Measurements from ENCODE around the gene DNAJC15.
"Not testable (repeated sequence)": the region's sequence is repeated elsewhere in the genome, so short reads cannot be mapped to it uniquely, and the experiment has no call there.

The DNAJC15 gene

GRCh38 chr13:43005460-43006236, 17.7 kb upstream of the DNAJC15 start:
- DNase-seq: no peak

DNA sequence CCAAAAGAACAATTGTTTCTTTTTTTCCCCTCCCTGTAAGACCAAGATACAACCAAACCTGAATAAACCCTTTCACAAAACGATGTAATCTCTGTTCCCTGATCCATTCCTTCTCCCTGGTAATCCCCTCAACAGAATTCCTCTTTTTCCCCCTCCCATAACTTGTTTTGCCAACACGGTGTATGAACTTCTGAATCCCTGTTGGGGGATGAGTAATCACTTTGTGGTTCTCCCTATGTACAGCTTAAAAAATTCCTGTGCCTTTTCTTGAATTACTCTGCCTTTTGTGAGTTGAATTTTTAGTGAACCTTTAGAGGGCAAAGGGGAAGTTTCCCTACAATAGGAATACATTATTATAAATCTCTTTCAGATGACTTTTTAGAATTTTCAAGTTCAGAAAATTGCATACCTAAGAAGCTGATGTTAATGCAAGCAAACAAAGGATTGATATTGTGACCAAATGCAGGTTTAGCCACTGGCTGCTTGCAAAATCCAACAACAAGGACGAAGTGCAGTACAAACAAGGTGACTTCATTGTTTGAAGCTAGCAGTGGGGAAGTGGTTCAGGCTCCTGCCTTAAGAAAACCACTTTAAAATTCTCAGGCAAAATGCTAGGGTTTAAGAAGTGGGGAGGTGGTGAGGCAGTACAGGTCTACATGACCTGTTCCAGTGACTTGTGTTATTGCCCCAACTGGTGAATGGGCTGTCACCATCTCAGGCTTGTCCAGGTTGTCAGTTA, 16.3 kb upstream of the DNAJC15 start:
- DNase-seq: no peak

GRCh38 chr13:43008596-43008995, 14.8 kb upstream of the DNAJC15 start:
- no peak for DNase-seq

GRCh38 chr13:43009506-43009905, 13.9 kb upstream of the DNAJC15 start:
- DNase-seq: no peak

- no peak for DNase-seq
Measured at GRCh38 chr13:43014162-43014561, 9.2 kb upstream of the DNAJC15 start.

GRCh38 chr13:43016226-43016625, 7.2 kb upstream of the DNAJC15 start:
- DNase-seq: no peak

GRCh38 chr13:43019811-43020210, 3.6 kb upstream of the DNAJC15 start:
- DNase-seq: no peak

- DNase-seq: no peak
Measured at GRCh38 chr13:43020794-43021193, 2.6 kb upstream of the DNAJC15 start.

- no peak for DNase-seq
Measured at GRCh38 chr13:43021926-43022670, 1.3 kb upstream of the DNAJC15 start.

GRCh38 chr13:43022934-43023288, 475 bp upstream of the DNAJC15 start:
- no peak for DNase-seq

DNA sequence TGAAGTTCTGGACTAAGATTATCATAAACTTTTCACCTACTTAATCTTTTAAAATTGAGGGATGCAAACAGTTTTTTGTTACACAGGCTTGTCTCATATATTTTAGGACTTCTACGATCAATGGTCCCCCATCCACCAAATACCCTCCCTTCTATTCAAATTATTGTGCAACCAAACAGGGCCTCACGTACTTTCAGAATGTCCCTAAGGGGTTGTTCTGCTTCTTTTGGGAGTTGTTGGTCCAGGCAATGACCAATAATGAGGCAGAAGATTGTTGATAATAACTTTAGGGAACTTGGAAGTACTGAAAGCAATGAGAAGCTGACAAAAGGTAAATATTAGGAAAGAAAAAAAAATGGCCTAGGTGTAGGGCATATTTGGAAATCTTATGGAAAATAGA, 2.9 kb downstream of the DNAJC15 start:
- DNase-seq: no peak

- DNase-seq: no peak
Measured at GRCh38 chr13:43030548-43030947, 7.2 kb downstream of the DNAJC15 start.

DNA sequence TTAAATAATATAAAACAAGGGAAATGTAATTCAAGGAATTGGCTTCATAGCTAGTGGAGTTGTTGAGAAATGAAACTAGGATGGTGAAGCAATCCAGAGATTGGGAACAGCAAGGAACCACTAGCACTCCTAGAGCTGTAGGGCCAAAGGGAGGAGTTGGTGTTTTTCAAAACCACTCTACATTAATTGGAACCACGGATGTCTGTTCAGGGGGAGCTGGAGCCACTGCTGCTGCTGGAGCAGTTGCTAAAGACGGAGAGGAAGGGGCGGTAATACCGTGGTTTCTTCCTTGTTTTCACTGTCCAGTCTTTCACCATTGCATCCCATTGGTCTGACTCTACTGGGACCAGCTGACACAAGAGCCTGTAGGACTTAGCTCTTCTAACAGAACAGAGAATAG, 8.5 kb downstream of the DNAJC15 start:
- DNase-seq: no peak

DNA sequence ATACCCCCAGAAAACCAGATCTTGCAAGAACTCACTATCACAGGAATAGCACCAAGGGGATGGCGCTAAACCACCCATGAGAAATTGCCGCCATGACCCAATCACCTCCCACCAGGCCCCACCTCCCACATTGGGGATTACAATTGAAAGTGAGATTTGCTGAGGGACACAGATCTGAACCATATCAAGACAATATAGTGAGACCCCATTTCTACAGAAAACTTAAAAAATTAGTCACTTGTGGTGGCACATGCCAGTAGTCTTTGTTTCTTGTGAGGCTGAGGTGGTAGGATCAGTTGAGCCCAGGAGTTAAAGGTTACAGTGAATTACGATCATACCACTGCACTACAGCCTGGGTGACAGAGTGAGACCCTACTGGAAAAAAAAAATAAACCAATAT, 9.7 kb downstream of the DNAJC15 start:
- DNase-seq: no peak

DNA sequence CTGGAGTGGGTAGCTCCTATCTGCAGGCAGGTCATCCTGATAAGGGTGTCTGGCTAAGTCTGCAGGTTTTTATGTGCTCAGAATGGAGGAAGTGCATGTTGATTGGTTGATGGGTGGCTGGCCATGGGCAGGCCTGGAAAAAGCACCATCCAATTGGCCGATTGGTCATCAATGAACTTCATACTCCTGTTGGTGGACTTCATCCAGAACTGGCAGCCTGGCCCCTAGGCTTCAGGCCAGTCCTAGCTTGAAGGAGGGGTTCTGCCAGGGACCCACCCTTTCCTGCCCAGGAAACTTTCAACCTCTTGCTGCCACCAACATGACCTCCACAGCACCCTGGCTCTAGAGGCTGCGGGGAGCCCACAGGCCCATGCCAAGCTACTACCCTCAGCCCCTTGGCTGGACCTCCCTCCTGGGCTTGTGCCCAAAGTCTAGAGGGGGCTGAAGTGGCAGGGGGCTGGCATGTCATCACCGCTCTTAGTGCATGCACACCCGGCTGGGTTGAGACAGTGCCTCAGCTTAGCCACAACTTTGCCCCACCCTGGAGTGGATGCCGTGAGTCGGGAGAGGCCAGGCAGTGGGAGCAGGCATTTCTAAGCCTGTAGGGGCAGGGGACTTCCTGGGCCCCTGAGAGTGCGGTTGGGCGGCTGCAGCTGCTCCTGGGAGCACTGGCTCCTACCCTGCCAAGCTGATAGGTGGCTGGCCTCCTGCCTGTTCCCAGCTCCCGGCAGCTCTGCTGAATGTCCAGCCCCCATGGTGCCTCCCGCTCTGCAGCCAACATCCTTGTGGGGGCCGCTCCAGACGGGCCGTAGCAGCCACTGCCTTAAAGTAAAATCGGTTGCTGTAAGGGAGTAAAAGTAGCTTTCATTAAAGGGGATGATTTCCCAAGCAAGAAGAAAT, 13.2 kb downstream of the DNAJC15 start:
- DNase-seq: no peak

DNA sequence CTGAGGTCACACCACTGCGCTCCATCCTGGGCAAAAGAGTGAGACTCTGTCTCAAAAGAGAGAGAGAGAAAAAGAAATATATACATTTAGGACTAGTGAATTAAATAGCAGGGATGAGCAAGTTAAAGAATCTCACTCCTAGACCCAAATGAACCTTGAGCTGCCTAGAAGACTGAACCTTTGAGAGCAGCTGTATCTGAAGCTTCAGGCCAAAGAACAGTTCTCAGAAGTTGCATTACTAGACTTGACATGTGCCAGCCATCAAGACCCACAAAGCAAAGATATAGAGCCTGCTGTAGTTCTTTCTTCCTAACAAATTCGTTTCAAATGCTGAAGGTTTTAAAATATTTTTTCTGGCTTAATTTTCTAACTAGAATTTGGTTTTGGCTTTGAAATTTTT, 16.6 kb downstream of the DNAJC15 start:
- DNase-seq: no peak

DNA sequence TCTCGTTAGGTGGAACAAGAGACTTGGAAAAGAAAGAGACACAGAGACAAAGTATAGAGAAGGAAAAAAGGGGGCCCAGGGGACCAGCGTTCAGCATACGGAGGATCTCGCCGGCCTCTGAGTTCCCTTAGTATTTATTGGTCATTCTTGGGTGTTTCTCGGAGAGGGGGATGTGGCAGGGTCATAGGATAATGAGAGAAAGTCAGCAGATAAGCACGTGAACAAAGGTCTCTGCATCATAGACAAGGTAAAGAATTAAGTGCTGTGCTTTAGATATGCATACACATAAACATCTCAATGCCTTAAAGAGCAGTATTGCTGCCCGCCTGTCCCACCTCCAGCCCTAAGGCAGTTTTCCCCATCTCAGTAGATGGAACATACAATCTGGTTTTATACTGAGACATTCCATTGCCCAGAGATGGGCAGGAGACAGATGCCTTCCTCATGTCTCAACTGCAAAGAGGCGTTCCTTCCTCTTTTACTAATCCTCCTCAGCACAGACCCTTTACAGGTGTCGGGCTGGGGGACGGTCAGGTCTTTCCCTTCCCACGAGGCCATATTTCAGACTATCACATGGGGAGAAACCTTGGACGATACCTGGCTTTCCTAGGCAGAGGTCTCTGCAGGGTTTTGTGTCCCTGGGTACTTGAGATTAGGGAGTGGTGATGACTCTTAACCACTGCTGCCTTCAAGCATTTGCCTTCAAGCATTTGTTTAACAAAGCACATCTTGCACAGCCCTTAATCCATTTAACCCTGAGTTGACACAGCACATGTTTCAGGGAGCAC, 17.4 kb downstream of the DNAJC15 start:
- not testable (repeated sequence) for DNase-seq

GRCh38 chr13:43041369-43041921, 18.1 kb downstream of the DNAJC15 start:
- DNase-seq: no peak

DNA sequence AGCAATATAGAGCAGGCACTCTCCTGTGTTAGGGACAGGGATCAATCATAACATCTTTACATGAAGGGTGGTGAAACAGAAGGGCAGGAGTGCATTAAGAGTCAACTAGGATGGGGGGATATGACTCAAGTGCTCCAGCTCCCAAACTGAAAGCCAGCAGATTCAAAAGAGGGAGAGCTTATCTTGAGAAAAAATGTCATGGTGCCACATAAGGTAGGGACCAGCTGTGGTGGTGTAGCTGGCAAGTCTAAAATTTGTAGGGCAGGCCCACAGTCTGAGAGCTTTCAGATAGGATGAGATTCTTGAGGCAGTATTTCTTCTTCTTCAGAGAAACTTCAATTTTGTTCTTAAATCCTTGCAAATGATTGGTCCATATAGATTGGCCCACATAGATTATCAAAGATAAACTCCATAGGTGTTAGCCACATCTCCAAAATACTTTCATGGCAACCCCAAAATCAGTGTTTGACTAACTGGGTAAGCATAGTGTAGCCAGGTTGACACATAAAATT, 19.1 kb downstream of the DNAJC15 start:
- no peak for DNase-seq

GRCh38 chr13:43044720-43045301, 21.4 kb downstream of the DNAJC15 start:
- no peak for DNase-seq

DNA sequence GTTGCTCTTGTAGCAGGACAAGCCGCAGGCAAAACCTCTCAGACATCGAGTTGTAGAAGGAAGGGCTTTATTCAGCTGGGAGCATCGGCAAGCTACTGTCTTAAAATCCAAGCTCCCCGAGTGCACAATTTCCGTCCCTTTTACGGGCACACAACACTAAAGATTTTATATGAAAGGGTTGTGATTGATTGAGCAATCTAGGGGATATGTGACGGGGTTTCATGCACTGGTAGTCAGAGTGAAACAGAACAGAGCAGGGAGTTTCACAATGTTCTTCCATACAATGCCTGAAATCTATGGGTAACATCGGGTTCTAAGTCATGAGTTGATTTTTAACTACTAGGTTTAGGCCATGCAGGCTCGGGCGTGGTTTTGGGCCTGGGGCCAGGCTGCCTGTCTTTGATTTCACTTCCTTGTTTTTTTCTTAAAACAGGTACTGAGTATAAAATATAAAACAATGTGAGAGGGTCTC, 22.0 kb downstream of the DNAJC15 start:
- DNase-seq: not testable (repeated sequence)
